Measurements from ENCODE around the gene CEBPA. TPM values are rescaled to one million over a fixed set of nuclear protein-coding genes. Genes with fewer than 3 reads are reported as not detected.
"Not testable (repeated sequence)": the region's sequence is repeated elsewhere in the genome, so short reads cannot be mapped to it uniquely, and the experiment has no call there.

CEBPA gene
- total RNA-seq, 2 experiments from 2014 or later = 0.84 to 1.4 TPM

- Histone ChIP-seq H3K27ac (ENCODE audit: low read depth in 1 of 2, low read length in 2 of 2) (no peak overlapping the region), H3K4me1 (ENCODE audit: insufficient read depth, low read length) (peaks cover 18% of the 10 kb centered on the region), H3K4me3 (ENCODE audit: low read length) (no peak overlapping the region), H3K36me3 (ENCODE audit: insufficient read depth, low read length) (no peaks in the 10 kb centered on the region), H3K27me3 (ENCODE audit: control insufficient read depth in 1 of 2, insufficient read depth in 2 of 2, low read length in 2 of 2) (peaks cover 14 to 39% of the 10 kb centered on the region in 2 experiments), H3K9me3 (ENCODE audit: control insufficient read depth in 1 of 2, insufficient read depth in 1 of 2, low read length in 2 of 2) (peaks cover 0 to 8% of the 10 kb centered on the region in 2 experiments)
- no peak for ATAC-seq (ENCODE audit: poor library complexity)
- H3K27ac Mint-ChIP-seq = no peak overlapping the region
- intact Hi-C loops (cut with DNase I, micrococcal nuclease) = no loop called here
- CTCF ChIA-PET = no interaction called here
- no peaks in the 10 kb centered on the region for H3K36me3 Mint-ChIP-seq (ENCODE audit: low read depth)
- no peaks in the 10 kb centered on the region for H3K9me3 Mint-ChIP-seq
- peaks cover 39% of the 10 kb centered on the region for H3K27me3 Mint-ChIP-seq
- TF ChIP-seq CTCF (IDR thresholded peaks at IDR 0.05) = no peak
- no peak overlapping the region for H3K4me3 Mint-ChIP-seq
- no peak for DNase-seq
- H3K4me1 Mint-ChIP-seq (ENCODE audit: low read depth) = no peaks in the 10 kb centered on the region
- POLR2A ChIA-PET = interaction anchor here (0.5 kb wide), 1 partner anchor 9 kb away, joined by 5 read pairs; no protein-coding TSS in a partner anchor
These were observed 4.8 kb downstream of the CEBPA start for GRCh38 chr19:33297401-33298145.

DNA sequence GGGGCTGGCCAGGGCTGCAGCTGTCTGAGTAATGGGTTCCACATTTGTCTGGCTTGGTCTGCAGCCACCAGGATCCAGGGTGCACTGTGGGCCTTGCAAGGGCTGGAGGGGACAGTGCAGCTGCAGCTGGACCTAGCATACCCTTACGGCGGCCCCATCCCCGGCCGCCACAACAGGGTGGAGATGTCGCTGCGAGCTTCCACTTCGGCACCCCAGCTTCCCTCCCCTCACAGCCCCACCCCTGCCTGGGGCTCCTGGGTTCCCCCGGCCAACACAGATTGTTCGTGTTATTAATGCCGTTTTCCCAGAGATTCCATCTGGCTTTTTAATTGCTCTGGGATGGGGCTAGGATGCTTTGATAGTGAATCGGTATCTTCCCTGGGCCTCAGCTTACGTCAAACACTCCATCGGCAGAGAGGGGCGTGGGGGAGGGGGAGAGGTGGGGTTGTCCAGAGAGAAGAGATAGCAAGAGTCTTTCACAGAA lies 5.8 kb downstream of the CEBPA start:
- peaks cover 14 to 39% of the 10 kb centered on the region in 2 experiments for H3K27me3 ChIP-seq (ENCODE audit: control insufficient read depth in 1 of 2, insufficient read depth in 2 of 2, low read length in 2 of 2)
- peaks cover 0 to 11% of the 10 kb centered on the region in 2 experiments for H3K9me3 ChIP-seq (ENCODE audit: control insufficient read depth in 1 of 2, insufficient read depth in 1 of 2, low read length in 2 of 2)
- Mint-ChIP-seq H3K27me3 (peaks cover 39% of the 10 kb centered on the region), H3K9me3 (no peaks in the 10 kb centered on the region), H3K36me3 (ENCODE audit: low read depth) (no peaks in the 10 kb centered on the region), H3K4me3 (no peak overlapping the region), H3K4me1 (ENCODE audit: low read depth) (no peaks in the 10 kb centered on the region), H3K27ac (no peak overlapping the region)
- DNase-seq (no peak), ATAC-seq (ENCODE audit: poor library complexity) (no peak)
- intact Hi-C loops (cut with DNase I, micrococcal nuclease) = no loop called here
- no peak overlapping the region for H3K4me3 ChIP-seq (ENCODE audit: low read length)
- no peak overlapping the region for H3K27ac ChIP-seq (ENCODE audit: low read depth in 1 of 2, low read length in 2 of 2)
- H3K4me1 ChIP-seq (ENCODE audit: insufficient read depth, low read length) = peaks cover 22% of the 10 kb centered on the region
- POLR2A ChIA-PET = interaction anchor here (0.5 kb wide), 1 partner anchor 10 kb away, joined by 5 read pairs; no protein-coding TSS in a partner anchor
- no peaks in the 10 kb centered on the region for H3K36me3 ChIP-seq (ENCODE audit: insufficient read depth, low read length)
- no peak for TF ChIP-seq CTCF (IDR thresholded peaks at IDR 0.05)
- CTCF ChIA-PET = no interaction called here

- no peak overlapping the region for H3K4me3 ChIP-seq (ENCODE audit: low read length)
- H3K36me3 ChIP-seq (ENCODE audit: insufficient read depth, low read length) = no peaks in the 10 kb centered on the region
- H3K9me3 Mint-ChIP-seq = no peaks in the 10 kb centered on the region
- intact Hi-C loops (cut with DNase I, micrococcal nuclease) = no loop called here
- H3K4me1 ChIP-seq (ENCODE audit: insufficient read depth, low read length) = peaks cover 16% of the 10 kb centered on the region
- no peak overlapping the region for H3K4me3 Mint-ChIP-seq
- DNase-seq (peak in 3 of 14 experiments; percentile 43 to 58 (median 49)), ATAC-seq (ENCODE audit: poor library complexity) (no peak)
- peaks cover 39% of the 10 kb centered on the region for H3K27me3 Mint-ChIP-seq
- H3K4me1 Mint-ChIP-seq (ENCODE audit: low read depth) = no peaks in the 10 kb centered on the region
- peaks cover 0 to 16% of the 10 kb centered on the region in 2 experiments for H3K9me3 ChIP-seq (ENCODE audit: control insufficient read depth in 1 of 2, insufficient read depth in 1 of 2, low read length in 2 of 2)
- no peaks in the 10 kb centered on the region for H3K36me3 Mint-ChIP-seq (ENCODE audit: low read depth)
- POLR2A ChIA-PET = no interaction called here
- peaks cover 13 to 34% of the 10 kb centered on the region in 2 experiments for H3K27me3 ChIP-seq (ENCODE audit: control insufficient read depth in 1 of 2, insufficient read depth in 2 of 2, low read length in 2 of 2)
- CTCF ChIA-PET = no interaction called here
- no peak for TF ChIP-seq CTCF (IDR thresholded peaks at IDR 0.05)
- no peak overlapping the region for H3K27ac Mint-ChIP-seq
- no peak overlapping the region for H3K27ac ChIP-seq (ENCODE audit: low read depth in 1 of 2, low read length in 2 of 2)
These were observed 6.5 kb downstream of the CEBPA start for GRCh38 chr19:33295621-33296487.

DNA sequence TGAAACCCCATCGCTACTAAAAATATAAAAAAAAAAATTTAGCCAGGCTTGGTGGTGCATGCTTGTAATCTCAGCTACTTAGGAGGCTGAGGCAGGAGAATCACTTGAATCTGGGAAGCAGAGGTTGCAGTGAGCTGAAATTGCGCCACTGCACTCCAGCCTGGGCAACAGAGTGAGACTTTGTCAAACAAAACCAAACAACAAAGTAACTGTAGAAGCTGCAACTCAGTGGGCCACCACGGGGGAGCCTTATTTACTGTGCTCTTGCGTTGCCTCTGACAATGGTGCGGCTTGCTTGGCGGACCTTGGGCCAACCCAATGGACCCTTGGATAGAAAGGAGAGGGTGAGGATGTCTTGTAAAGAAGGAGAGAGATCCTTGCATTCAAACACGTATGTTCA lies 7.3 kb downstream of the CEBPA start:
- peaks cover 31% of the 10 kb centered on the region for H3K27me3 Mint-ChIP-seq
- H3K4me3 ChIP-seq (ENCODE audit: low read length); POLR2A ChIA-PET; H3K27ac ChIP-seq (ENCODE audit: low read depth in 1 of 2, low read length in 2 of 2); H3K36me3 ChIP-seq (ENCODE audit: insufficient read depth, low read length); intact Hi-C loops (cut with DNase I, micrococcal nuclease); H3K27ac Mint-ChIP-seq; H3K9me3 Mint-ChIP-seq; H3K4me3 Mint-ChIP-seq; CTCF ChIA-PET; ATAC-seq (ENCODE audit: poor library complexity); H3K36me3 Mint-ChIP-seq (ENCODE audit: low read depth); H3K4me1 Mint-ChIP-seq (ENCODE audit: low read depth); DNase-seq: not testable (repeated sequence)
- Histone ChIP-seq H3K27me3 (ENCODE audit: control insufficient read depth in 1 of 2, insufficient read depth in 2 of 2, low read length in 2 of 2) (peaks cover 5 to 26% of the 10 kb centered on the region in 2 experiments), H3K4me1 (ENCODE audit: insufficient read depth, low read length) (peaks cover 11% of the 10 kb centered on the region), H3K9me3 (ENCODE audit: control insufficient read depth in 1 of 2, insufficient read depth in 1 of 2, low read length in 2 of 2) (peaks cover under 1 to 20% of the 10 kb centered on the region in 2 experiments)

Data from CD4-positive, alpha-beta T cell (primary cell).